SU-DHL-6 (cell line): ENCODE results near the gene GNG11.
"Not testable (repeated sequence)": the region's sequence is repeated elsewhere in the genome, so short reads cannot be mapped to it uniquely, and the experiment has no call there.

Source experiments
- H2AFZ ChIP-seq: fragments of 200-600 bp; sonication (generic); 2 replicates; pipeline ENCODE4 v1.6.1; 2014; ENCODE audit warnings: low read depth, mild to moderate bottlenecking, moderate library complexity, mixed read lengths, antibody characterized with exemption, low read length; ENCODE audit not compliant: severe bottlenecking
- H3F3A ChIP-seq: fragments of 200-600 bp; shearing (Covaris generic); 2 replicates; pipeline ENCODE4 v1.6.0; 2016; ENCODE audit warnings: antibody characterized with exemption, mild to moderate bottlenecking; ENCODE audit not compliant: insufficient read depth
- H3K27ac ChIP-seq: fragments of 200-600 bp; sonication (generic); 2 replicates; pipeline ENCODE4 v1.5.1; 2016; ENCODE audit warnings: low read depth, mild to moderate bottlenecking, low read length, moderate library complexity, mixed read lengths
- H3K27me3 ChIP-seq: fragments of 200-600 bp; sonication (generic), shearing (Covaris generic); 2 replicates; pipeline ENCODE4 v1.6.0; 2014; ENCODE audit warnings: mild to moderate bottlenecking, low read length
- H3K36me3 ChIP-seq: fragments of 200-600 bp; sonication (generic); 2 replicates; pipeline ENCODE4 v1.6.1; 2014; ENCODE audit warnings: mild to moderate bottlenecking, low read length, mixed read lengths
- H3K4me2 ChIP-seq: fragments of 300-600, 200-600 bp; shearing (Covaris generic), sonication (generic); 2 replicates; pipeline ENCODE4 v1.6.0; 2014; ENCODE audit warnings: low read length, low read depth, mild to moderate bottlenecking; ENCODE audit not compliant: poor library complexity, severe bottlenecking
- H3K4me3 ChIP-seq: fragments of 200-600 bp; sonication (generic); 2 replicates; pipeline ENCODE4 v1.5.1; 2014; ENCODE audit warnings: antibody characterized with exemption, low read length, mild to moderate bottlenecking, mixed read lengths; ENCODE audit not compliant: insufficient read depth, poor library complexity, severe bottlenecking
- H3K79me2 ChIP-seq: fragments of 200-600 bp; sonication (generic); 2 replicates; pipeline ENCODE4 v1.6.1; 2014; ENCODE audit warnings: mild to moderate bottlenecking, low read length, moderate library complexity; ENCODE audit not compliant: insufficient read depth
- H3K9ac ChIP-seq: fragments of 200-600 bp; sonication (generic); 2 replicates; pipeline ENCODE4 v1.7.0; 2014; ENCODE audit warnings: mild to moderate bottlenecking, low read length
- H3K9me2 ChIP-seq: fragments of 200-600 bp; sonication (generic); replicated peaks from 2 replicates; pipeline ENCODE4 v1.6.1; 2014; ENCODE audit warnings: low read length; ENCODE audit not compliant: insufficient read depth
- H3K9me3 ChIP-seq: fragments of 200-600 bp; sonication (generic); 2 replicates; pipeline ENCODE4 v1.6.1; 2014; ENCODE audit warnings: low read length, mixed read lengths; ENCODE audit not compliant: insufficient read depth
- H4K20me1 ChIP-seq: fragments of 200-600 bp; sonication (generic); 2 replicates; pipeline ENCODE4 v1.6.1; 2014; ENCODE audit warnings: low read depth, mild to moderate bottlenecking, antibody characterized with exemption, low read length, moderate library complexity, mixed read lengths
- CTCF ChIP-seq: fragments of 200-600 bp; sonication (generic); IDR thresholded peaks from one replicate; pipeline ENCODE4 v1.5.1; 2017; ENCODE audit warnings: antibody characterized with exemption, mild to moderate bottlenecking, low read length, moderate library complexity; ENCODE audit not compliant: insufficient read depth, poor library complexity, severe bottlenecking
- EZH2phosphoT487 ChIP-seq: fragments of 200-600 bp; sonication (generic), shearing (Covaris generic); conservative IDR thresholded peaks from 2 replicates; pipeline ENCODE4 v1.6.1; 2018; ENCODE audit warnings: mild to moderate bottlenecking, antibody characterized with exemption, low read length, moderate library complexity, mixed read lengths

GNG11 gene

GRCh38 chr7:93913197-93913596, 8.3 kb upstream of the GNG11 start:
- Histone ChIP-seq H3K36me3 (no peaks in the 10 kb centered on the region), H3K9me3 (no peaks in the 10 kb centered on the region), H3K79me2 (no peaks in the 10 kb centered on the region), H3K27me3 (no peaks in the 10 kb centered on the region), H3F3A (no peaks in the 10 kb centered on the region), H3K4me2 (no peak overlapping the region), H2AFZ (no peak overlapping the region), H3K4me3 (no peak overlapping the region), H4K20me1 (no peaks in the 10 kb centered on the region), H3K9ac (no peak overlapping the region), H3K9me2 (no peaks in the 10 kb centered on the region), H3K27ac (no peak overlapping the region)
- no peak for TF ChIP-seq CTCF
- TF ChIP-seq EZH2phosphoT487 = no peak

- H2AFZ ChIP-seq = no peak overlapping the region
- no peak overlapping the region for H3K9ac ChIP-seq
These were observed 6.9 kb upstream of the GNG11 start for GRCh38 chr7:93914581-93915066.

GRCh38 chr7:93915206-93915842, 6.2 kb upstream of the GNG11 start:
- H3K9me3 ChIP-seq, H3K27ac ChIP-seq, H3K79me2 ChIP-seq, H3K9ac ChIP-seq, H3K4me3 ChIP-seq, H3F3A ChIP-seq, H3K4me2 ChIP-seq, H2AFZ ChIP-seq, H3K36me3 ChIP-seq, H3K27me3 ChIP-seq, H3K9me2 ChIP-seq, H4K20me1 ChIP-seq: not testable (repeated sequence)

More at GRCh38 chr7:93914581-93915066, 6.9 kb upstream of the GNG11 start:
- TF ChIP-seq EZH2phosphoT487 = no peak
- TF ChIP-seq CTCF = no peak
- no peaks in the 10 kb centered on the region for H3K36me3 ChIP-seq
- no peaks in the 10 kb centered on the region for H4K20me1 ChIP-seq
- no peaks in the 10 kb centered on the region for H3K27me3 ChIP-seq
- H3K79me2 ChIP-seq = no peaks in the 10 kb centered on the region
- H3K9me3 ChIP-seq = no peaks in the 10 kb centered on the region
- H3K4me3 ChIP-seq = no peak overlapping the region
- H3F3A ChIP-seq = no peaks in the 10 kb centered on the region
- H3K4me2 ChIP-seq = no peak overlapping the region
- no peaks in the 10 kb centered on the region for H3K9me2 ChIP-seq
- H3K27ac ChIP-seq = no peak overlapping the region

- H3K79me2 ChIP-seq, H3K9ac ChIP-seq, H3K27me3 ChIP-seq, H3K36me3 ChIP-seq, H3K27ac ChIP-seq, H4K20me1 ChIP-seq, H3K9me3 ChIP-seq, H3K9me2 ChIP-seq, H2AFZ ChIP-seq, H3K4me2 ChIP-seq, H3F3A ChIP-seq, H3K4me3 ChIP-seq: not testable (repeated sequence)
These were observed 5.6 kb upstream of the GNG11 start for GRCh38 chr7:93915888-93916287.

GRCh38 chr7:93916315-93916714, 5.2 kb upstream of the GNG11 start:
- not testable (repeated sequence) for H3K27ac ChIP-seq, H4K20me1 ChIP-seq, H2AFZ ChIP-seq, H3K9ac ChIP-seq, H3K4me3 ChIP-seq, H3K79me2 ChIP-seq, H3K9me2 ChIP-seq, H3K9me3 ChIP-seq, H3K27me3 ChIP-seq, H3F3A ChIP-seq, H3K36me3 ChIP-seq
- peak overlapping the region; percentile 1 for H3K4me2 ChIP-seq
